ENCODE data around the gene SKOR1. TPM values are rescaled to one million over a fixed set of nuclear protein-coding genes. Genes with fewer than 3 reads are reported as not detected.

The SKOR1 gene
- total and polyA plus RNA-seq, 2 of the 4 experiments (the other 2 are of a cell fraction): 0.03 TPM; not detected in 1

DNA sequence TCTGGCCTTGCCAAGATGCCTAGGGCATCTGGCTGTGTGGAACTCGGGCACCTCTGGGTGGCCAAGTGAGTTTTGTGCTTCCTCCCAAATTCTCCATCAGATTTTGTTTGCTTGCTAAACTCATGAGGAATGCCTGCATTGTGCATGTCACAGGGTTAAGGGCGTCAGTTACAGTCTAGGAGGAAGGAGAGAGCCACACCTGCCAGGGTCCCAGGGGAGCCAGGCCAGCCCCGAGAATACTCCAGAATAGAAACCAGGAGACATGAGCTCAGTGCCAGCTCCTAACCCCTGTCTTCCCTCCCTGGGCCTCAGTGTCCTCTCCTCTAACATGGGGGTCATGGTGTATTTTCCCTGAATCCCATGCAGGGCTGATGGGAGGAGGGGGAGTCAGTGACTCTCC, 22.0 kb upstream of the SKOR1 start:
- ATAC-seq (ENCODE audit: low read depth) (no peak), DNase-seq (no peak)
- dilution Hi-C loops (cut with HindIII; ENCODE audit: low sequenced_read_pairs, unreplicated experiment) (no loop called here), intact Hi-C loops (cut with micrococcal nuclease) (no loop called here), in situ Hi-C loops (cut with MboI; ENCODE audit: low sequenced_read_pairs) (no loop called here)
- H2AK9ac ChIP-seq (replicated peaks; ENCODE audit: low read depth, low read length, poor library complexity): no peak overlapping the region
- no peak overlapping the region for H3K56ac ChIP-seq (ENCODE audit: extremely low read depth, insufficient read depth, low read length)
- H3K4me3 ChIP-seq (ENCODE audit: insufficient read depth, low read depth, low read length): no peak overlapping the region
- no TSS peak for BruUV-seq (replicated peaks)
- no peaks in the 10 kb centered on the region for H3K4me1 ChIP-seq (ENCODE audit: control insufficient read depth, insufficient read depth, low read length)
- TF ChIP-seq, protein P1, sequence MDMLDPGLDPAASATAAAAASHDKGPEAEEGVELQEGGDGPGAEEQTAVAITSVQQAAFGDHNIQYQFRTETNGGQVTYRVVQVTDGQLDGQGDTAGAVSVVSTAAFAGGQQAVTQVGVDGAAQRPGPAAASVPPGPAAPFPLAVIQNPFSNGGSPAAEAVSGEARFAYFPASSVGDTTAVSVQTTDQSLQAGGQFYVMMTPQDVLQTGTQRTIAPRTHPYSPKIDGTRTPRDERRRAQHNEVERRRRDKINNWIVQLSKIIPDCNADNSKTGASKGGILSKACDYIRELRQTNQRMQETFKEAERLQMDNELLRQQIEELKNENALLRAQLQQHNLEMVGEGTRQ (IDR thresholded peaks at IDR 0.05; ENCODE audit: low read depth, low read length): no peak
- TF ChIP-seq NFE2L2 (IDR thresholded peaks at IDR 0.05; ENCODE audit: low read depth, low read length) (no peak), MXI1 (IDR thresholded peaks at IDR 0.05; ENCODE audit: borderline replicate concordance, low read depth, low read length) (no peak), FOS (IDR thresholded peaks at IDR 0.05; ENCODE audit: low read depth, low read length) (no peak), MAFK (IDR thresholded peaks at IDR 0.05; ENCODE audit: low read depth, low read length) (no peak), CHD1 (IDR thresholded peaks at IDR 0.05; ENCODE audit: low read depth, low read length) (no peak), CTCF (conservative IDR thresholded peaks at IDR 0.05; ENCODE audit: low read depth, low read length) (no peak), RAD21 (IDR thresholded peaks at IDR 0.05; ENCODE audit: low read length) (no peak), POLR2A (IDR thresholded peaks at IDR 0.05; ENCODE audit: low read depth, low read length) (no peak), RFX5 (IDR thresholded peaks at IDR 0.05; ENCODE audit: low read depth, low read length) (no peak), CEBPB (IDR thresholded peaks at IDR 0.05; ENCODE audit: low read depth, low read length) (no peak)
- H4K5ac ChIP-seq (ENCODE audit: low read depth, low read length): no peak overlapping the region
- no peak overlapping the region for H3K23ac ChIP-seq (ENCODE audit: low read depth, low read length)
- H4K8ac ChIP-seq (ENCODE audit: low read depth in 2 of 2, low read length in 2 of 2): no peak overlapping the region
- H3K14ac ChIP-seq (replicated peaks; ENCODE audit: low read depth, low read length): no peak overlapping the region
- peaks cover 2% of the 10 kb centered on the region; the same call in 1 of the 2 replicates for H3K36me3 ChIP-seq (ENCODE audit: control insufficient read depth, insufficient read depth, low read length)
- peaks cover 5% of the 10 kb centered on the region; the same call in 1 of the 2 replicates for H3K9me1 ChIP-seq (ENCODE audit: insufficient read depth, low read length)
- H3K79me1 ChIP-seq (ENCODE audit: low read depth in 1 of 2, low read length in 2 of 2): no peaks in the 10 kb centered on the region; a peak in 1 of 4 replicates
- no peak overlapping the region for H2BK120ac ChIP-seq (ENCODE audit: low read depth, low read length)
- ChIA-PET CTCF (no interaction called here), POLR2A (ENCODE audit: unreplicated experiment) (no interaction called here)
- no peak overlapping the region for H3K27ac ChIP-seq (ENCODE audit: insufficient read depth, low read length)
- H4K20me1 ChIP-seq (ENCODE audit: insufficient read depth, low read length): 0 out of 2 replicates have a peak, but pooled peaks cover 7% of the 10 kb centered on the region
- no peak overlapping the region for H2BK15ac ChIP-seq (ENCODE audit: low read depth, low read length)
- H3K9ac ChIP-seq (ENCODE audit: low read depth, low read length): no peak overlapping the region
- H2AK5ac ChIP-seq (ENCODE audit: low read depth, low read length): no peak overlapping the region
- H4K91ac ChIP-seq (ENCODE audit: insufficient read depth, low read depth, low read length): no peak overlapping the region
- H2BK5ac ChIP-seq (ENCODE audit: low read depth, low read length, poor library complexity, severe bottlenecking): no peak overlapping the region
- H3K9me3 ChIP-seq (ENCODE audit: control insufficient read depth, insufficient read depth, low read length): no peaks in the 10 kb centered on the region
- H2BK20ac ChIP-seq (ENCODE audit: low read depth, low read length): no peak overlapping the region
- 80% methylated on average over 1 of the region's 3 CpGs; no CpG with 5 or more reads in 1 of the 2 experiments for WGBS, 2 experiments (ENCODE audit: extremely low coverage in 2 of 2, insufficient read length in 1 of 2)
- H3K4ac ChIP-seq (ENCODE audit: low read depth, low read length): no peak overlapping the region
- no peak overlapping the region for H2AFZ ChIP-seq (replicated peaks; ENCODE audit: low read length, poor library complexity)
- no peak overlapping the region for H3K4me2 ChIP-seq (ENCODE audit: low read depth, low read length)
- no peaks in the 10 kb centered on the region for H3K27me3 ChIP-seq (ENCODE audit: control insufficient read depth, insufficient read depth, low read length)
- no peak overlapping the region for H3K18ac ChIP-seq (ENCODE audit: low read depth, low read length)
